AML-193 (cell line): Measurements from ENCODE around the gene HABP4.

Source experiments
- DNase-seq, 2 experiments: peaks; one replicate each; lab custom pipeline; 2025; lab: John Stamatoyannopoulos, UW

HABP4 gene

GRCh38 chr9:96436063-96436455 is 13.9 kb upstream of the HABP4 start:
- no peak for DNase-seq

GRCh38 chr9:96436456-96437126 is 13.4 kb upstream of the HABP4 start:
- no peak for DNase-seq

- DNase-seq: no peak
These were observed 12.5 kb upstream of the HABP4 start for GRCh38 chr9:96437454-96437853.

GRCh38 chr9:96440671-96441199 is 9.2 kb upstream of the HABP4 start:
- no peak for DNase-seq

GRCh38 chr9:96441798-96442445 is 8.0 kb upstream of the HABP4 start:
- DNase-seq: peak; percentile 53 to 75

GRCh38 chr9:96442491-96442890 is 7.5 kb upstream of the HABP4 start:
- peak; percentile 24 to 27 for DNase-seq

GRCh38 chr9:96447406-96447805 is 2.6 kb upstream of the HABP4 start:
- DNase-seq: no peak

GRCh38 chr9:96448546-96449170 is 1.3 kb upstream of the HABP4 start:
- no peak for DNase-seq

GRCh38 chr9:96449523-96449844 is 485 bp upstream of the HABP4 start:
- DNase-seq: peak; percentile 58 to 65

- DNase-seq: no peak
These were observed 902 bp downstream of the HABP4 start for GRCh38 chr9:96450613-96451528.

- no peak for DNase-seq
These were observed 3.7 kb downstream of the HABP4 start for GRCh38 chr9:96453625-96454024.

- no peak for DNase-seq
These were observed 7.3 kb downstream of the HABP4 start for GRCh38 chr9:96457266-96457665.

- DNase-seq: no peak
These were observed 8.3 kb downstream of the HABP4 start for GRCh38 chr9:96458226-96458625.

GRCh38 chr9:96459268-96460007 is 9.5 kb downstream of the HABP4 start:
- DNase-seq: no peak

- no peak for DNase-seq
These were observed 10.5 kb downstream of the HABP4 start for GRCh38 chr9:96460470-96460869.

GRCh38 chr9:96460882-96461281 is 10.9 kb downstream of the HABP4 start:
- no peak for DNase-seq

GRCh38 chr9:96461336-96461735 is 11.4 kb downstream of the HABP4 start:
- DNase-seq: no peak

- DNase-seq: no peak
These were observed 12.6 kb downstream of the HABP4 start for GRCh38 chr9:96462541-96462940.

GRCh38 chr9:96464426-96464825 is 14.5 kb downstream of the HABP4 start:
- DNase-seq: no peak

- no peak for DNase-seq
These were observed 17.8 kb downstream of the HABP4 start for GRCh38 chr9:96467784-96468183.

GRCh38 chr9:96476013-96476412 is 26.0 kb downstream of the HABP4 start:
- no peak for DNase-seq

- no peak for DNase-seq
These were observed 26.6 kb downstream of the HABP4 start for GRCh38 chr9:96476591-96476990.
